A673 (cell line): Measurements from ENCODE around the gene SHANK3. TPM values are rescaled to one million over a fixed set of nuclear protein-coding genes. Genes with fewer than 3 reads are reported as not detected.

Experiments used
- BruUV-seq: library from RNA; stranded (reverse); fragments of 400-500 nt; replicated peaks from 2 replicates; lab custom pipeline; 2021; lab: Mats Ljungman, UMichigan
- CTCF ChIA-PET: fragments of 300-600 bp; sonication (Branson Sonifier 250); formaldehyde crosslinking; loops from one replicate; lab custom pipeline; 2022; ENCODE audit warnings: antibody characterized with exemption; lab: Charles Lee
- POLR2A ChIA-PET: fragments of 300-600 bp; sonication (Branson Sonifier 250); formaldehyde crosslinking; loops from one replicate; lab custom pipeline; 2022; ENCODE audit warnings: antibody characterized with exemption; ENCODE audit not compliant: low non-redundant PET; lab: Charles Lee
- DNase-seq: peaks from one replicate; pipeline ENCODE4 v3.0.0-alpha.2; 2015; ENCODE audit warnings: low spot score
- H3K27ac ChIP-seq: fragments of 200-600 bp; sonication (generic); 2 replicates; pipeline ENCODE4 v1.5.1; 2016; ENCODE audit warnings: mixed run types, low read depth, mild to moderate bottlenecking, mixed read lengths, antibody characterized with exemption, low read length; ENCODE audit not compliant: poor library complexity, severe bottlenecking
- H3K27me3 ChIP-seq: fragments of 200-600 bp; sonication (generic); replicated peaks from 2 replicates; pipeline ENCODE4 v1.6.1; 2017; ENCODE audit warnings: mixed run types, low read depth, mild to moderate bottlenecking, mixed read lengths, antibody characterized with exemption, low read length; ENCODE audit not compliant: insufficient read depth, poor library complexity
- H3K36me3 ChIP-seq: fragments of 200-600 bp; sonication (generic); 2 replicates; pipeline ENCODE4 v1.6.1; 2016; ENCODE audit warnings: mixed run types, mild to moderate bottlenecking, mixed read lengths, antibody characterized with exemption, low read length; ENCODE audit not compliant: insufficient read depth, poor library complexity, severe bottlenecking
- H3K4me1 ChIP-seq: fragments of 200-600 bp; sonication (generic); 2 replicates; pipeline ENCODE4 v1.6.1; 2017; ENCODE audit warnings: mixed run types, mild to moderate bottlenecking, mixed read lengths, antibody characterized with exemption, low read length; ENCODE audit not compliant: insufficient read depth, poor library complexity, severe bottlenecking
- H3K4me3 ChIP-seq: fragments of 200-600 bp; sonication (generic); 2 replicates; pipeline ENCODE4 v1.5.1; 2016; ENCODE audit warnings: low read depth, mixed run types, mild to moderate bottlenecking, mixed read lengths, low read length; ENCODE audit not compliant: poor library complexity, severe bottlenecking
- H3K9me3 ChIP-seq: fragments of 200-600 bp; sonication (generic); 2 replicates; pipeline ENCODE4 v1.6.1; 2016; ENCODE audit warnings: mixed run types, low read depth, mild to moderate bottlenecking, mixed read lengths, antibody characterized with exemption, low read length; ENCODE audit not compliant: poor library complexity, severe bottlenecking
- CTCF ChIP-seq: fragments of 300-800, 200-600 bp; sonication (generic); conservative IDR thresholded peaks from 2 replicates; pipeline ENCODE4 v1.5.1; 2017; ENCODE audit warnings: low read depth, mild to moderate bottlenecking, antibody characterized with exemption, low read length, moderate library complexity, mixed read lengths
- EZH2 ChIP-seq: fragments of 200-600 bp; sonication (generic); IDR thresholded peaks from 2 replicates; pipeline ENCODE4 v1.6.1; 2017; ENCODE audit warnings: borderline replicate concordance, low read depth, mild to moderate bottlenecking, mixed read lengths, antibody characterized with exemption, low read length; ENCODE audit not compliant: poor library complexity, severe bottlenecking
- intact Hi-C: fragments of 100-400 bp; cut with micrococcal nuclease; formaldehyde crosslinking; loops from one replicate; pipeline ENCODE4 v1.10.0; 2022; ENCODE audit not compliant: unreplicated experiment
- total RNA-seq: library from RNA; stranded (reverse); gene quantifications from 2 replicates; pipeline ENCODE4 v1.2.3, GENCODE V29; 2021

The SHANK3 gene
- total RNA-seq, 1 experiment from 2014 or later = 4.4 TPM

DNA sequence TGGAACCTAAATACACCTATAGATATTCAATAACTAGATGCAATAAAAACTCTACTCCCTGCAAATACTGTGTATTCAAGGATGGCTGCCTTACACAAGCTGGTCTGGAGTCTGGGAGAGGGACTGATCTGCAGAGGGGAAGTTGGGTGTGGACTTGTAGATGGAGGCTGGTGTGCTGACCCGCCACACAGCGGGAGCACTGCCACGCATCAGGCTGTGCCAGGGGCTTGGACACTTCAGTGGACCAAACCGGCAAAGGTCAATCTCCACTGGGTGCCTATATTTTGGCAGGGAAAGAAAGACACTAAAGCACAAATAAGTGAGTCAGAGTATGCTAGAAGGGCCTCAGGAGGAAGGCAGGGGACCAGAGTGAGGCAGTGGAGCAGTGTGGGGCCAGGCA is 2.1 kb upstream of the SHANK3 start:
- Histone ChIP-seq H3K4me1 (peaks cover 5% of the 10 kb centered on the region), H3K36me3 (no peaks in the 10 kb centered on the region), H3K4me3 (no peak overlapping the region), H3K9me3 (no peaks in the 10 kb centered on the region), H3K27ac (no peak overlapping the region), H3K27me3 (peaks cover 12% of the 10 kb centered on the region)
- DNase-seq = no peak
- TF ChIP-seq EZH2 (no peak), CTCF (no peak)
- POLR2A ChIA-PET = no interaction called here
- no TSS peak for BruUV-seq
- CTCF ChIA-PET = interaction anchor here (0.7 kb wide), 1 partner anchor 30 kb away, joined by 3 read pairs; no protein-coding TSS in a partner anchor
- intact Hi-C loops = no loop called here

DNA sequence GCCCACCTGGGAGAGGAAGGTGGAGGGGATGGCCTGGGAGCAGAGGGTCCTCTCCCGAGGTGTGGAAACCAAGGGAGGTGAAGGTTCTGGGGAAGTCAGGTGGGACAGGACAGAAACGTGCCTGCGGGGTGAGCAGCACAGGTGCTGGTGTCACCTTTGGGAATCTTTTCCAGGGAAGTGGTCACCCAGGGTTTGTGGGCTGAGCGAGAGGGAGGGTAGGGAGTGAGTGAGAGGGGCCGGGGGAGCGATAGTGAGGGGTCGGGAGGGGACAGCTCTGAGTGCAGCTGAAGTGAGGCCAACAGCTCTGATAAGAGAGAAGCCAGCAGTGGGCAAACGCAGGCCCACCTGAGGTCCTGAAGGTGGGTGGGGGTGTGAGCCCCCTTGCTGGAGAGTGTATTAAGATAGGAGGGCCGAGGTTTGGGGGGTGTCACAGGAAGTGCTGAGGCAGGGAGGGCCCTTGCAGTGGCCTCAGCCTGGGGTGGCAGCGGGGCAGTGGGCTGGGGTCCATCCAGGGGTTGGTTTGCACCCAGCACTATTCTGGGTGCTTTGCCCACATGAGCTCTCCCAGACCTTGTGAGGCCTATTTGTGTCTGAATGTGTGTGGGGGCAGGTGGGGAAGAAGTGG is 1.6 kb upstream of the SHANK3 start:
- BruUV-seq = no TSS peak
- CTCF ChIA-PET = interaction anchor here (0.7 kb wide), 1 partner anchor 30 kb away, joined by 3 read pairs; no protein-coding TSS in a partner anchor
- H3K36me3 ChIP-seq = no peaks in the 10 kb centered on the region
- H3K9me3 ChIP-seq = no peaks in the 10 kb centered on the region
- H3K27ac ChIP-seq = no peak overlapping the region
- no peak overlapping the region for H3K4me3 ChIP-seq
- peaks cover 12% of the 10 kb centered on the region for H3K27me3 ChIP-seq
- H3K4me1 ChIP-seq = peaks cover 5% of the 10 kb centered on the region
- DNase-seq = no peak
- TF ChIP-seq CTCF (no peak), EZH2 (no peak)
- POLR2A ChIA-PET = no interaction called here
- intact Hi-C loops = no loop called here

GRCh38 chr22:50671641-50672040 is 982 bp upstream of the SHANK3 start:
- Histone ChIP-seq H3K9me3 (no peaks in the 10 kb centered on the region), H3K27me3 (peaks cover 12% of the 10 kb centered on the region), H3K36me3 (no peaks in the 10 kb centered on the region), H3K4me3 (no peak overlapping the region), H3K4me1 (peaks cover 5% of the 10 kb centered on the region), H3K27ac (no peak overlapping the region)
- ChIA-PET POLR2A (no interaction called here), CTCF (no interaction called here)
- DNase-seq = no peak
- no TSS peak for BruUV-seq
- intact Hi-C loops = no loop called here
- no peak for TF ChIP-seq CTCF
- TF ChIP-seq EZH2 = no peak
